SH-SY5Y (cell line): ENCODE measurements around the gene IGF2BP3.

Experiments
- GATA2 ChIP-seq: IDR thresholded peaks from 2 replicates; pipeline ENCODE4 v1.6.1; 2011; ENCODE audit warnings: mild to moderate bottlenecking, low read depth, low read length
- GATA3 ChIP-seq: IDR thresholded peaks from 2 replicates; pipeline ENCODE4 v1.6.1; 2011; ENCODE audit warnings: low read depth, mild to moderate bottlenecking, low read length, moderate library complexity

DNA sequence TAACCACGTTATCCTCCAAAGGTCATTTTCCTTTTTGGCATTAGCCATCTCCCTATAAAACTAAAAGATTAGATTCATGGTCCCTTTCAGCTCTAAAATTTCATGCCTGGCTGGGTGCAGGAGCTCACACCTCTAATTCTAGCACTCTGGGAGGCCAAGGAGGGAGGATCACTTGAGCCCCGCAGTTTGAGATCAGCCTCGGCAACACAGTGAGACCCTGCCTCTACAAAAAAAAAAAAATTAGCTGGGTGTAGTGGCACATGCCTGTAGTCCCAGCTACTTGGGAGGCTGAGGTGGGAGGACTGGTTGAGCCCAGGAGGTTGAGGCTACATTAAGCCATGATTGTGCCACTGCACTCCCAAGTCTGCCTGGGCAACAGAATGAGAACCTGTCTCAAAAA, 114.1 kb downstream of the IGF2BP3 start:
- no peak for TF ChIP-seq GATA2
- TF ChIP-seq GATA3: no peak
